A549 (cell line): ENCODE results near the gene CERK.

Experiments
- EP300 ChIP-seq, 2 experiments: fragments of >200 bp; sonication (Bioruptor Twin); formaldehyde crosslinking; IDR thresholded peaks; 2 replicates in 1 of 2; 3 replicates in 1 of 2; pipeline ENCODE4 v1.6.1; 2016 to 2017
- ESRRA ChIP-seq: fragments of 150-350 bp; IDR thresholded peaks from 2 replicates; pipeline ENCODE4 v1.6.1; 2014; ENCODE audit warnings: mild to moderate bottlenecking, low read length, borderline replicate concordance
- HDAC2 ChIP-seq: fragments of 200-600 bp; sonication (generic); IDR thresholded peaks from 2 replicates; pipeline ENCODE4 v1.6.1; 2016
- JUNB ChIP-seq: fragments of >200 bp; sonication (Bioruptor Twin); formaldehyde crosslinking; IDR thresholded peaks from 2 replicates; pipeline ENCODE4 v1.6.1; 2016
- KDM1A ChIP-seq: fragments of 200-600 bp; sonication (generic); IDR thresholded peaks from 2 replicates; pipeline ENCODE4 v1.6.1; 2016; ENCODE audit warnings: low read depth, mild to moderate bottlenecking
- MYC ChIP-seq: IDR thresholded peaks from 2 replicates; pipeline ENCODE4 v1.6.1; 2012; ENCODE audit warnings: mild to moderate bottlenecking, inconsistent platforms, low read length, improper control_type of control experiment, borderline replicate concordance
- POLR2A ChIP-seq: IDR thresholded peaks from 2 replicates; pipeline ENCODE4 v1.6.1; 2012; ENCODE audit warnings: mild to moderate bottlenecking, low read length
- RFX5 ChIP-seq: fragments of 450-650 bp; IDR thresholded peaks from 2 replicates; pipeline ENCODE4 v1.7.1; 2014; ENCODE audit warnings: antibody characterized with exemption, mild to moderate bottlenecking, moderate library complexity
- RNF2 ChIP-seq: fragments of 200-600 bp; sonication (generic); IDR thresholded peaks from 2 replicates; pipeline ENCODE4 v1.6.1; 2016; ENCODE audit warnings: low read depth, mild to moderate bottlenecking, antibody characterized with exemption, moderate library complexity, borderline replicate concordance
- TF ChIP-seq, protein P1 (sequence below): fragments of >200 bp; sonication (Bioruptor Twin); formaldehyde crosslinking; IDR thresholded peaks from 3 replicates; pipeline ENCODE4 v1.5.1; 2016

DNA sequence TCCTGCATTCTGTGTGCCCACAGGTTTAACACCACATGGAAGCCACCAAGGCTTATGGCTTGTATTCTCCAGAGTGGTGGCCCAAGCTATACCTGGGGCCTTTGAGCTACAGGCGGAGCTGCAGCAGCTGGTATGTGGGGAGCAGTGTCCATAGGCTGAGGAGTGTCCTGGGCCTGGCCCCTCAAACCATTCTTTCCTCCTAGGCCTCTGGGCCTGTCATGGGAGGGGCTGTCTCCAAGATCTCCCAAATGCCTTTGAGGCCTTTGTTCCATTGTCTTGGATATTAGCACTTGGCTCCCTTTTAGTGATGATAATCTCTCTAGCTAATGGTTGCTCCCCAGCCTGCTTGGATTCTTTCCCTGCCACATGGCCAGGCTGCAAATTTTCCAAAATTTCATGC, 18.0 kb upstream of the CERK start:
- TF ChIP-seq JUNB: no peak
- no peak for TF ChIP-seq MYC
- TF ChIP-seq RNF2: no peak
- TF ChIP-seq ESRRA: no peak
- TF ChIP-seq POLR2A: no peak
- TF ChIP-seq, protein P1, sequence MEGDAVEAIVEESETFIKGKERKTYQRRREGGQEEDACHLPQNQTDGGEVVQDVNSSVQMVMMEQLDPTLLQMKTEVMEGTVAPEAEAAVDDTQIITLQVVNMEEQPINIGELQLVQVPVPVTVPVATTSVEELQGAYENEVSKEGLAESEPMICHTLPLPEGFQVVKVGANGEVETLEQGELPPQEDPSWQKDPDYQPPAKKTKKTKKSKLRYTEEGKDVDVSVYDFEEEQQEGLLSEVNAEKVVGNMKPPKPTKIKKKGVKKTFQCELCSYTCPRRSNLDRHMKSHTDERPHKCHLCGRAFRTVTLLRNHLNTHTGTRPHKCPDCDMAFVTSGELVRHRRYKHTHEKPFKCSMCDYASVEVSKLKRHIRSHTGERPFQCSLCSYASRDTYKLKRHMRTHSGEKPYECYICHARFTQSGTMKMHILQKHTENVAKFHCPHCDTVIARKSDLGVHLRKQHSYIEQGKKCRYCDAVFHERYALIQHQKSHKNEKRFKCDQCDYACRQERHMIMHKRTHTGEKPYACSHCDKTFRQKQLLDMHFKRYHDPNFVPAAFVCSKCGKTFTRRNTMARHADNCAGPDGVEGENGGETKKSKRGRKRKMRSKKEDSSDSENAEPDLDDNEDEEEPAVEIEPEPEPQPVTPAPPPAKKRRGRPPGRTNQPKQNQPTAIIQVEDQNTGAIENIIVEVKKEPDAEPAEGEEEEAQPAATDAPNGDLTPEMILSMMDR: no peak
- TF ChIP-seq EP300 (IDR thresholded peaks at IDR 0.05): no peak
- no peak for TF ChIP-seq RFX5
- no peak for TF ChIP-seq HDAC2
- no peak for TF ChIP-seq KDM1A
